ENCODE data around the gene RASL10A. TPM values are rescaled to one million over a fixed set of nuclear protein-coding genes. Genes with fewer than 3 reads are reported as not detected.

RASL10A gene
- total RNA-seq, 1 donor from 2014 or later = 0.83 TPM

GRCh38 chr22:29300807-29301601 lies 14.5 kb downstream of the RASL10A start:
- ATAC-seq = no peak
- Histone ChIP-seq H3K36me3 (peaks cover 52% of the 10 kb centered on the region), H3K4me1 (peaks cover 13% of the 10 kb centered on the region), H3K27ac (no peak overlapping the region), H3K27me3 (ENCODE audit: low read depth) (no peaks in the 10 kb centered on the region), H3K9me3 (no peaks in the 10 kb centered on the region), H3K4me3 (no peak overlapping the region)
- TF ChIP-seq CTCF (IDR thresholded peaks at IDR 0.05) = no peak
- intact Hi-C loops (cut with DNase I) = no loop called here
- DNase-seq = no peak

- Histone ChIP-seq H3K4me3 (no peak overlapping the region), H3K27ac (no peak overlapping the region), H3K4me1 (peaks cover 9% of the 10 kb centered on the region), H3K9me3 (no peaks in the 10 kb centered on the region), H3K36me3 (peaks cover 58% of the 10 kb centered on the region), H3K27me3 (ENCODE audit: low read depth) (no peaks in the 10 kb centered on the region)
- intact Hi-C loops (cut with DNase I) = no loop called here
- no peak for ATAC-seq
- no peak for TF ChIP-seq CTCF (IDR thresholded peaks at IDR 0.05)
- DNase-seq = no peak
Measured at GRCh38 chr22:29300467-29300806, 15.1 kb downstream of the RASL10A start.

GRCh38 chr22:29299136-29299900 lies 16.2 kb downstream of the RASL10A start:
- Histone ChIP-seq H3K27me3 (ENCODE audit: low read depth) (no peaks in the 10 kb centered on the region), H3K9me3 (no peaks in the 10 kb centered on the region), H3K27ac (no peak overlapping the region), H3K36me3 (peaks cover 69% of the 10 kb centered on the region), H3K4me1 (peaks cover 9% of the 10 kb centered on the region), H3K4me3 (no peak overlapping the region)
- TF ChIP-seq CTCF (IDR thresholded peaks at IDR 0.05) = no peak
- no peak for DNase-seq
- no peak for ATAC-seq
- intact Hi-C loops (cut with DNase I) = no loop called here

GRCh38 chr22:29298641-29299040 lies 16.9 kb downstream of the RASL10A start:
- H3K4me3 ChIP-seq = no peak overlapping the region
- peaks cover 9% of the 10 kb centered on the region for H3K4me1 ChIP-seq
- H3K27me3 ChIP-seq (ENCODE audit: low read depth) = no peaks in the 10 kb centered on the region
- TF ChIP-seq CTCF (IDR thresholded peaks at IDR 0.05) = no peak
- H3K9me3 ChIP-seq = no peaks in the 10 kb centered on the region
- peaks cover 76% of the 10 kb centered on the region for H3K36me3 ChIP-seq
- no peak for ATAC-seq
- DNase-seq = no peak
- no peak overlapping the region for H3K27ac ChIP-seq
- intact Hi-C loops (cut with DNase I) = no loop called here

GRCh38 chr22:29292379-29292778 lies 23.1 kb downstream of the RASL10A start:
- TF ChIP-seq CTCF (IDR thresholded peaks at IDR 0.05) = no peak
- H3K27me3 ChIP-seq (ENCODE audit: low read depth) = no peaks in the 10 kb centered on the region
- ATAC-seq (no peak), DNase-seq (no peak)
- intact Hi-C loops (cut with DNase I) = no loop called here
- H3K4me1 ChIP-seq = no peaks in the 10 kb centered on the region
- H3K36me3 ChIP-seq = peaks cover 100% of the 10 kb centered on the region
- no peak overlapping the region for H3K4me3 ChIP-seq
- H3K9me3 ChIP-seq = no peaks in the 10 kb centered on the region
- H3K27ac ChIP-seq = no peak overlapping the region

Measured in lower lobe of right lung (tissue), 2 donors.